MCF 10A (cell line): Measurements from ENCODE around the gene MET. TPM values are rescaled to one million over a fixed set of nuclear protein-coding genes. Genes with fewer than 3 reads are reported as not detected.

ENCODE experiments used
- BruUV-seq: library from RNA; stranded (reverse); fragments of 400-500 nt; replicated peaks from 2 replicates; lab custom pipeline; 2021; lab: Mats Ljungman, UMichigan
- CTCF ChIA-PET: fragments of 300-600 bp; sonication (Branson Sonifier 250); formaldehyde crosslinking; extraction: SDS; loops from one replicate; lab custom pipeline; 2021; ENCODE audit warnings: antibody characterized with exemption, inconsistent platforms; lab: Yijun Ruan, JAX
- POLR2A ChIA-PET: fragments of 300-600, 350-650 bp; sonication (Branson Sonifier 250); formaldehyde crosslinking; extraction: SDS; loops from one replicate; lab custom pipeline; 2020; ENCODE audit warnings: antibody characterized with exemption, inconsistent platforms; lab: Yijun Ruan, JAX
- DNase-seq: peaks from one replicate; pipeline ENCODE4 v3.0.0-alpha.2; 2018; ENCODE audit not compliant: unreplicated experiment
- H3K27ac Mint-ChIP-seq: one replicate; pipeline ENCODE4 v1.8.0; 2022; ENCODE audit warnings: mild to moderate bottlenecking, low read depth, mixed read lengths; ENCODE audit not compliant: unreplicated experiment
- H3K27me3 Mint-ChIP-seq: one replicate; pipeline ENCODE4 v1.8.0; 2022; ENCODE audit warnings: mixed read lengths; ENCODE audit not compliant: insufficient read depth, unreplicated experiment
- H3K36me3 Mint-ChIP-seq: one replicate; pipeline ENCODE4 v1.8.0; 2022; ENCODE audit warnings: mild to moderate bottlenecking, moderate library complexity, mixed read lengths; ENCODE audit not compliant: insufficient read depth, unreplicated experiment
- H3K4me1 Mint-ChIP-seq: one replicate; pipeline ENCODE4 v1.8.0; 2022; ENCODE audit warnings: mixed read lengths; ENCODE audit not compliant: insufficient read depth, unreplicated experiment
- H3K4me3 Mint-ChIP-seq: one replicate; pipeline ENCODE4 v1.8.0; 2022; ENCODE audit warnings: mild to moderate bottlenecking, moderate library complexity, mixed read lengths; ENCODE audit not compliant: unreplicated experiment
- H3K9me3 Mint-ChIP-seq: one replicate; pipeline ENCODE4 v1.8.0; 2022; ENCODE audit warnings: mixed read lengths; ENCODE audit not compliant: unreplicated experiment
- CTCF ChIP-seq: fragments of 200-600 bp; IDR thresholded peaks from one replicate; pipeline ENCODE4 v1.8.0; 2022; ENCODE audit warnings: antibody characterized with exemption, mild to moderate bottlenecking; ENCODE audit not compliant: unreplicated experiment
- intact Hi-C: fragments of 100-400 bp; cut with micrococcal nuclease; formaldehyde crosslinking; loops from 2 replicates; pipeline ENCODE4 v1.14.1; 2022
- total RNA-seq: library from RNA; stranded (reverse); gene quantifications from 2 replicates; pipeline ENCODE4 v1.2.3, GENCODE V29; 2022

MET gene
- total RNA-seq, 1 experiment from 2014 or later, result 129 TPM

GRCh38 chr7:116834815-116835504 lies 163.0 kb downstream of the MET start:
- intact Hi-C loops, result no loop called here
- BruUV-seq, result no TSS peak
- peaks cover 11% of the 10 kb centered on the region for H3K4me1 Mint-ChIP-seq
- H3K27ac Mint-ChIP-seq, result no peak overlapping the region
- TF ChIP-seq CTCF, result no peak
- ChIA-PET CTCF (interaction anchor here (0.6 to 1.5 kb wide), 2 partner anchors 94 to 241 kb away, joined by 3 to 7 read pairs; no protein-coding TSS in a partner anchor), POLR2A (interaction anchor here (0.7 to 1.6 kb wide), 3 partner anchors 28 to 161 kb away, joined by 3 to 4 read pairs (median 3); no protein-coding TSS in a partner anchor)
- H3K4me3 Mint-ChIP-seq, result no peak overlapping the region
- H3K27me3 Mint-ChIP-seq, result no peaks in the 10 kb centered on the region
- no peaks in the 10 kb centered on the region for H3K36me3 Mint-ChIP-seq
- no peaks in the 10 kb centered on the region for H3K9me3 Mint-ChIP-seq
- peak; percentile 37 for DNase-seq

GRCh38 chr7:116836048-116836447 lies 164.1 kb downstream of the MET start:
- intact Hi-C loops, result no loop called here
- DNase-seq, result no peak
- Mint-ChIP-seq H3K27me3 (no peaks in the 10 kb centered on the region), H3K36me3 (no peaks in the 10 kb centered on the region), H3K4me3 (no peak overlapping the region), H3K4me1 (peaks cover 11% of the 10 kb centered on the region), H3K27ac (no peak overlapping the region), H3K9me3 (no peaks in the 10 kb centered on the region)
- CTCF ChIA-PET, result interaction anchor here (0.6 to 1.5 kb wide), 3 partner anchors 148 to 340 kb away, joined by 3 to 7 read pairs (median 5); no protein-coding TSS in a partner anchor
- BruUV-seq, result no TSS peak
- no peak for TF ChIP-seq CTCF
- POLR2A ChIA-PET, result interaction anchor here (1.0 to 1.6 kb wide), 4 partner anchors 13 to 162 kb away, joined by 3 to 4 read pairs (median 4); no protein-coding TSS in a partner anchor

GRCh38 chr7:116836911-116837310 lies 164.9 kb downstream of the MET start:
- no peaks in the 10 kb centered on the region for H3K27me3 Mint-ChIP-seq
- H3K4me1 Mint-ChIP-seq, result peaks cover 11% of the 10 kb centered on the region
- DNase-seq, result peak; percentile 48
- H3K27ac Mint-ChIP-seq, result no peak overlapping the region
- TF ChIP-seq CTCF, result no peak
- no peak overlapping the region for H3K4me3 Mint-ChIP-seq
- H3K9me3 Mint-ChIP-seq, result no peaks in the 10 kb centered on the region
- ChIA-PET CTCF (no interaction called here), POLR2A (interaction anchor here (1.4 kb wide), 2 partner anchors 12 to 25 kb away, joined by 3 to 4 read pairs; no protein-coding TSS in a partner anchor)
- intact Hi-C loops, result no loop called here
- H3K36me3 Mint-ChIP-seq, result no peaks in the 10 kb centered on the region
- BruUV-seq, result no TSS peak

GRCh38 chr7:116837586-116837985 lies 165.6 kb downstream of the MET start:
- CTCF ChIA-PET, result no interaction called here
- POLR2A ChIA-PET, result no interaction called here
- Mint-ChIP-seq H3K27ac (no peak overlapping the region), H3K4me1 (peaks cover 11% of the 10 kb centered on the region), H3K9me3 (no peaks in the 10 kb centered on the region), H3K4me3 (no peak overlapping the region), H3K36me3 (no peaks in the 10 kb centered on the region), H3K27me3 (peaks cover under 1% of the 10 kb centered on the region)
- intact Hi-C loops, result no loop called here
- no peak for TF ChIP-seq CTCF
- no peak for DNase-seq
- BruUV-seq, result no TSS peak
